ENCODE measurements around the gene CSNK1G1.

GRCh38 chr15:64161688-64162477, 194.1 kb downstream of the CSNK1G1 start:
- TF ChIP-seq, protein P1, sequence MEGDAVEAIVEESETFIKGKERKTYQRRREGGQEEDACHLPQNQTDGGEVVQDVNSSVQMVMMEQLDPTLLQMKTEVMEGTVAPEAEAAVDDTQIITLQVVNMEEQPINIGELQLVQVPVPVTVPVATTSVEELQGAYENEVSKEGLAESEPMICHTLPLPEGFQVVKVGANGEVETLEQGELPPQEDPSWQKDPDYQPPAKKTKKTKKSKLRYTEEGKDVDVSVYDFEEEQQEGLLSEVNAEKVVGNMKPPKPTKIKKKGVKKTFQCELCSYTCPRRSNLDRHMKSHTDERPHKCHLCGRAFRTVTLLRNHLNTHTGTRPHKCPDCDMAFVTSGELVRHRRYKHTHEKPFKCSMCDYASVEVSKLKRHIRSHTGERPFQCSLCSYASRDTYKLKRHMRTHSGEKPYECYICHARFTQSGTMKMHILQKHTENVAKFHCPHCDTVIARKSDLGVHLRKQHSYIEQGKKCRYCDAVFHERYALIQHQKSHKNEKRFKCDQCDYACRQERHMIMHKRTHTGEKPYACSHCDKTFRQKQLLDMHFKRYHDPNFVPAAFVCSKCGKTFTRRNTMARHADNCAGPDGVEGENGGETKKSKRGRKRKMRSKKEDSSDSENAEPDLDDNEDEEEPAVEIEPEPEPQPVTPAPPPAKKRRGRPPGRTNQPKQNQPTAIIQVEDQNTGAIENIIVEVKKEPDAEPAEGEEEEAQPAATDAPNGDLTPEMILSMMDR (conservative IDR thresholded peaks at IDR 0.05): no peak
- TF ChIP-seq ZFX (IDR thresholded peaks at IDR 0.05): no peak
